NCI-H526 treated with DMSO at 0.1 percent for 48 hours (cell line): ENCODE results near the gene FOXP2.
"Not testable (repeated sequence)": the region's sequence is repeated elsewhere in the genome, so short reads cannot be mapped to it uniquely, and the experiment has no call there.

Experiments used
- DNase-seq: peaks from one replicate; lab custom pipeline; 2025; lab: John Stamatoyannopoulos, UW

The FOXP2 gene

GRCh38 chr7:114422507-114423501, 8.2 kb downstream of the FOXP2 start:
- no peak for DNase-seq

- no peak for DNase-seq
Observed at GRCh38 chr7:114426382-114426781, 11.8 kb downstream of the FOXP2 start.

- DNase-seq, result no peak
Observed at GRCh38 chr7:114426824-114427223, 12.2 kb downstream of the FOXP2 start.

- DNase-seq, result no peak
Observed at GRCh38 chr7:114428211-114428610, 13.6 kb downstream of the FOXP2 start.

GRCh38 chr7:114431189-114431588, 16.6 kb downstream of the FOXP2 start:
- no peak for DNase-seq

GRCh38 chr7:114432061-114432460, 17.4 kb downstream of the FOXP2 start:
- peak; percentile 99 for DNase-seq

- DNase-seq, result peak; percentile 88
Observed at GRCh38 chr7:114432703-114433102, 18.1 kb downstream of the FOXP2 start.

- no peak for DNase-seq
Observed at GRCh38 chr7:114439581-114439980, 25.0 kb downstream of the FOXP2 start.

- not testable (repeated sequence) for DNase-seq
Observed at GRCh38 chr7:114440927-114441326, 26.3 kb downstream of the FOXP2 start.

GRCh38 chr7:114444196-114444595, 29.6 kb downstream of the FOXP2 start:
- no peak for DNase-seq

- no peak for DNase-seq
Observed at GRCh38 chr7:114450431-114450830, 35.8 kb downstream of the FOXP2 start.

GRCh38 chr7:114459574-114459973, 45.0 kb downstream of the FOXP2 start:
- DNase-seq, result no peak

GRCh38 chr7:114460021-114460420, 45.4 kb downstream of the FOXP2 start:
- DNase-seq, result no peak

- DNase-seq, result peak; percentile 70
Observed at GRCh38 chr7:114466917-114467316, 52.3 kb downstream of the FOXP2 start.

GRCh38 chr7:114468844-114469243, 54.2 kb downstream of the FOXP2 start:
- DNase-seq, result no peak

- DNase-seq, result no peak
Observed at GRCh38 chr7:114472896-114473512, 58.4 kb downstream of the FOXP2 start.

- DNase-seq, result no peak
Observed at GRCh38 chr7:114478384-114478783, 63.8 kb downstream of the FOXP2 start.

- no peak for DNase-seq
Observed at GRCh38 chr7:114481999-114482398, 67.4 kb downstream of the FOXP2 start.

- no peak for DNase-seq
Observed at GRCh38 chr7:114484226-114484625, 69.6 kb downstream of the FOXP2 start.

- DNase-seq, result no peak
Observed at GRCh38 chr7:114487174-114487573, 72.6 kb downstream of the FOXP2 start.

GRCh38 chr7:114488696-114489095, 74.1 kb downstream of the FOXP2 start:
- DNase-seq, result no peak

GRCh38 chr7:114497491-114497890, 82.9 kb downstream of the FOXP2 start:
- DNase-seq, result not testable (repeated sequence)
